GM21390 (cell line): Measurements from ENCODE around the gene RPL19.
A peak's percentile ranks its signal among the peaks of the same experiment; 100 is the strongest.
"Not testable (repeated sequence)": the region's sequence is repeated elsewhere in the genome, so short reads cannot be mapped to it uniquely, and the experiment has no call there.

ENCODE experiments used
- ATAC-seq: cut with Tn5 transposase; IDR thresholded peaks from one replicate; pipeline ENCODE4 v1.9.1; 2021; ENCODE audit not compliant: unreplicated experiment

The RPL19 gene

GRCh38 chr17:39200070-39200879 lies at the start of gene RPL19:
RPL19 (plus strand) TSS chr17:39200283; CDS start chr17:39200345, 62 bp downstream.
- peak; percentile 46 for ATAC-seq

DNA sequence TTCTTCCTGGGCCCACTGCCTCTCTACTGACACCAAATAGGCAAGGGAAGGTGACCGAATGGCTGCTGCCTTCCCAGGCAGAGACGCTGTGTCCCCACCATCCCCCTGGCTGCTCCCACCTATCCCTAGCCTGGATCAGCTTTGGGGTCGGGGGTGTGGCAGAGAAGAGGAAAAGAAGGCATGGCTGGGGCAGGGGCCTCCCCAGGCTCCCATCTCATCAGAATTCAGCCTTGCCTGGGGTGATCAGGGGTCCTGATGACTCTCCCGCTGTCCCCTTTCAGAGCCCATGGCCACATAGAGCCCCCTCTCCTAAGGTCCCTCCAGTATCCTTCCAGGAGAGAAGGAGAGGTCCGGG lies 49.3 kb upstream of the RPL19 start:
- no peak for ATAC-seq

DNA sequence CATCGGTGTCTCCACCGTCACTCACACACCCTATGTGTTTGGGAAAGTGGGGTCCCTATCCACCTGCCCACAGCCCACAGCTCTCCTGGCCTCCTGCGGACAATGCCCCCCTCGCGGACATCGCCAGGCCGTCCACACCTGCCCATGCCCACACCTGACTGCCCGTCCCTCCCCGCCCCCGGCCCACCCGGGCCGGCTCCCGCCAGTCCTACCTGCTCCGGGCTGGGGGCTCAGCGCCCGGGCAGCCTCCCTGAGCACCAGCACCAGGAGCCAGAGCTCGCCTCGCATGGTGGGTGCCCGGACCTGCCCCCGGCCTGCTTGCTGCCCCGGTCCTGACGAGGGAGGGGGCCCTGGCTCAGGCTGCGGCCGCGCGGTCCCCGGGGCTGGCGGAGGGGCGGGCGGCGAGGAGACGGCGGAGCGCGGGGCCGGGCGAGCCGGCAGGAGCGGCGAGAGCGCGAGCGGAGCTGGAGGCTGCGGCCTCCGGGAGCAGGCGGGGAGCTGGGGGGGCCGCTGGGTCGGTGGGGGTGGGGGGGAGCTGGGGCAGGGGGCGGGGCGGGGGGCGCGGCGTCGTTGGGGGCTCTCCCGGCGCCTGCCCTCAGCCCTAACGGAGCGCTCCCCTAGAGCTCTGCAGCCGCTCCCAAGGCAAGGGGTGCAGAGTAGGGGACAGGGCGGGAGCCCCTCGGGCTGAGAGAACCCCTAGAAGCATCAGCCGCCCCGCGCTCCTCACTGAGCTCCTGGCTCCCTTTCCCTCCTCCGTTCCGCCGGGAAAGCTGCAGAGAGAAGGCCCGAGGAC lies 48.7 kb upstream of the RPL19 start, which contains the start of gene PLXDC1:
TSS of gene PLXDC1 (minus strand) at position 488 of the 793 bp plus-strand sequence. CDS start at position 288, 200 bp downstream.
- no peak for ATAC-seq

GRCh38 chr17:39151943-39152818 lies 47.9 kb upstream of the RPL19 start:
- ATAC-seq = no peak

- peak; percentile 40 for ATAC-seq
These were observed 46.5 kb upstream of the RPL19 start for GRCh38 chr17:39153599-39154051.

- ATAC-seq = no peak
These were observed 44.4 kb upstream of the RPL19 start for GRCh38 chr17:39155654-39156053.

DNA sequence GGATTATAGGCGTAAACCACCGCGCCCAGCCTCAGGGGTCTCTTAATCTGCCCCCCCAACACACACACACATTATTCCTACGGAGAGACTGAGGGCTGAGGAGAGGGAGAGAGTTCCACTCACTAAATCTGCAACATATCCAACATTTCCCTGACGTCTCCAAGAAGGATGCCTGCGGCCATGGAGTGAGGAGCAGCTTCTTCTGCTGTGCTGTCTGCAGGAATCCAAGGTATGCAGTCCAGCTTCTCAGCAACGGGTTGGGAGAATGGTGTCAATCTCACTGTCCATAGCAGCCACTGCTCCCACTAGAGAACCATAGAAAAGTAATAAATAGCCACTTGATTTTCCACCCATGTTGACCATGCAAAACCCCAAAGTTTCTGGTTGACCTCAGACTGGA lies 43.6 kb upstream of the RPL19 start:
- ATAC-seq = no peak

GRCh38 chr17:39158623-39159022 lies 41.5 kb upstream of the RPL19 start:
- ATAC-seq = no peak

- ATAC-seq = no peak
These were observed 38.1 kb upstream of the RPL19 start for GRCh38 chr17:39161962-39162361.

GRCh38 chr17:39164675-39165143 lies 35.4 kb upstream of the RPL19 start:
- no peak for ATAC-seq

- no peak for ATAC-seq
These were observed 34.8 kb upstream of the RPL19 start for GRCh38 chr17:39165178-39165840.

DNA sequence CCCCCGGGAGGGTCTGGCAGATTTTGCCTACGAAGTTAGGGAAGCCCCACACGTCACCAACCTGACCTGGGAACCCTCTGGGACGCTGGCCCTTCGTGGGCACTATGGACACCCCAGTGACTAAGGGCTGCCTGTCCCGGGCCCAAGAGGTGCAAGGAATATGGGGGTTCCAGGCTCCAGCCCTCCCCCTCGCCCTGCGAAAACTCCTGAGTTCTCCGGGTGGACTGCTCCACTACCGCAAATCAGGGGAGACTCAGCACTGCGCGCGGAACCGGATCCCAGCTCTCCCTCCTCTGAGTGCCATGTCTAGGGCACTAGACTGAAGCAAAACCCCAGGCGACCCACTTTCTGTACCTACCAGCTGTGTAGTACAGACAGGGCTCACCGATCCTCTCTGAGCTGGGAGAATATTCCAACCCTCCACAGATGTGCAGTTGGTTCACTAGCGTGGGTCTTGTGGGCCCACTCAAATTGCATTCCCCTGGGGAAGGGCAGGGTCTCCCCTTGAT lies 34.2 kb upstream of the RPL19 start, which contains the start of gene ARL5C:
TSS of gene ARL5C (minus strand) at position 321 of the 509 bp plus-strand sequence. CDS start 401 bp downstream, outside the sequence.
- ATAC-seq = no peak

DNA sequence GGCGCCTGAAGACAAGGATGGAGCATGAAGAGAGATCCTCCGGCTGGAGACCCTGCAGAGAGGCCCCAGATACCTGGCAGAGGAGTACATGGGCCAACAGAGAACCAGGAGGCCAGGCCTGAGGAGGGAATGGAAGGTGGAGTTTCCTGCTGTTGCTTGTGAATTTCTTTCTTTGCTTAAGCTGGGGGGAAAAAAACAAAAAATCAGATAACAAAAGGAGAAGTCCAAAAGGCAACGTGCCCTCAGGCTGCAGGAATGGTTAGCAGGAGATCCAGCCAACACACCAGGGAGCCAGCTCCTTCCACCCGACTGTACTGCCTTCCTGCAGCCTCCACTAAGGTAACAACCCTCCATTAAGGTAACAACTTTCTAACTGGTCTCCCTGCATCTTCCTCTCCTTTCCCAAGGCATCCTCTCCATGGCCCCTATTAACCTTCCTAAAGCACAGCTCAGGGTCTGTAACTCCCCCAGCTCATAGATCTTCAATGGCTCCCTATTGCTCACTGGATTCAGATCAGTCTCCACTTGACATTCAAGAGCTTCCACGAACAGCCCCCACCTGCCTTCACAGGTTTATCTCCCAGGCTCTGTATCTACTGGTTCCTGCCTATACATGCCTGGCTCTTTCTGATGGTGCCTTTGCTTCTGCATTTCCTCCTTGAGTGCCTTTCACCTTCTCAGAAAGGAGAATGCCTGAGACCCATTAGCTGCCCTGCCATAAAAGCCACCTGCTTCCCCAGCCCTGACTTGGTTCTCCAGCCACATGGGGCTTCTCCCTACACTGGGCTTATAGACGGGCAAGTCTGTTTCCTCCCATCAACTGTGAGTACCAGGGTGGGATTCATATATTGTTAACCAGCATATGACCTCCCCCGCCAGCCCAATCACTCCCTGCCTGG lies 33.4 kb upstream of the RPL19 start:
- no peak for ATAC-seq

- no peak for ATAC-seq
These were observed 32.6 kb upstream of the RPL19 start for GRCh38 chr17:39167476-39167875.

DNA sequence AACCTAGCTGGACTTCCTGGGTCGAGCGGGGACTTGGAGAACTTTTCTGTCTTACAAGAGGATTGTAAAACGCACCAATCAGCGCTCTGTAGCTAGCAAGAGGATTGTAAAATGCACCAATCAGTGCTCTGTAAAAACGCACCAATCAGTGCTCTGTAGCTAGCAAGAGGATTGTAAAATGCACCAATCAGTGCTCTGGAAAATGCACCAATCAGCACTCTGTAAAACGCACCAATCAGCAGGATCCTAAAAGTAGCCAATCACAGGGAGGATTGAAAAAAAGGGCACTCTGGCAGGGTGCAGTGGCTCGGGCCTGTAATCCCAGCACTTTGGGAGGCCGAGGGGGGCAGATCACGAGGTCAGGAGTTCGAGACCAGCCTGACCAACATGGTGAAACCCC lies 31.6 kb upstream of the RPL19 start:
- not testable (repeated sequence) for ATAC-seq

DNA sequence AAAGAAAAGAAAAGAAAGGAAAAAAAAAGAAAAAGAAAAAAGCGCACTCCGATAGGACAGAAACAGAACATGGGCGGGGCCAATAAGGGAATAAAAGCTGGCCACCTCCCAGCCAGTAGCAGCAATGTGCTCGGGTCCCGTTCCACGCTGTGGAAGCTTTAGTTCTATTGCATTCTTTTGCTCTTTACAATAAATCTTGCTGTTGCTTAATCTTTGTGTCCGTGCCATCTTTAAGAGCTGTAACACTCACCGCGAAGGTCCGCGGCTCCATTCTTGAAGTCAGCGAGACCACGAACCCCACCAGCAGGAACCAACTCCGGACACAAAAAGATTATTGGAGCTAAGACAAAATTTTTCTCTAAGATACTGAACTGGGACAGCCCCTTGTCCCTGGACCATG lies 31.0 kb upstream of the RPL19 start:
- ATAC-seq = no peak

- no peak for ATAC-seq
These were observed 30.6 kb upstream of the RPL19 start for GRCh38 chr17:39169518-39169917.

- ATAC-seq = no peak
These were observed 30.0 kb upstream of the RPL19 start for GRCh38 chr17:39170109-39170508.

- ATAC-seq = no peak
These were observed 29.5 kb upstream of the RPL19 start for GRCh38 chr17:39170558-39170957.
